Skeletal muscle cell (primary cell): ENCODE measurements around the gene PFDN6.
A peak's percentile ranks its signal among the peaks of the same experiment; 100 is the strongest.
"Not testable (repeated sequence)": the region's sequence is repeated elsewhere in the genome, so short reads cannot be mapped to it uniquely, and the experiment has no call there.

ENCODE experiments used
- DNase-seq: peaks from one replicate; pipeline ENCODE4 v3.0.0-alpha.2; 2010; ENCODE audit warnings: low read depth
- H3K4me3 ChIP-seq: 2 replicates; pipeline ENCODE4 v1.5.1; 2011; ENCODE audit warnings: low read depth, mild to moderate bottlenecking, control low read depth, low read length, moderate library complexity

Gene PFDN6

DNA sequence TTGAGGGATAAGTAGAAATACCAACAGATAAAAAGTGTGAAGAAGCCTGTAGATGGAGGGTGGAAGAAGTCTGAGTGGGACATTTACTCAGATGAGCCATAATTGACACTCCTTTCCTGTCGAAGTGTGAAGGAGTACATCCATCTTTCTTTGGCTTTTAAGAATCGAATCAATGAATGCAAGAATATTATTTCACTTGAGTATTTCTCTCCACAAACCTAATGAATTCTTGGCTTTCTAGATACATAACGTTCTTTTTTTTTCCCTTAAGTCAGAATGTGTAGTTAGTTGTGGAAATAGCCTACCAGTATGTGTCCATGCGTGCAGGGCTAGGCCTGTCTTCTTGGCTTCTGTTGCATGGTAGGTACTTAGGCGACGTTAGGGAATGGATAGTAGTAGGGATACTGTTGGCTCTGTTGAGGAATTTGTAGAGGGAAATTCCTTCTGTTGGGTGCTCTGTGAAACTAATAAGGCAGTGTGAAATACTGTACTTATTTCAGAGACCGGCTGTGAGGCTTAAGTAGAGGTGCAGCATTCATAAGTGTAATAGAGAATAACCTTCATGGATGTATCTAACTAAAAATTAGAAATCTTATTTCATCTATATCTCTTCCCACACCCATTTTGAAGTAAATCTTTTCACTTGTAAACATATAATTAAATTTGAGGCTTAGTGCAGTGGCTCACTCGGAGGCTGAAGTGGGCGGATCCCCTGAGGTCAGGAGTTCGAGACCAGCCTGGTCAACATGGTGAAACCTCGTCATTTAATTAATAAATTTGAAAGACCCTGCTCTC lies 16.1 kb upstream of the PFDN6 start:
- H3K4me3 ChIP-seq: peak overlapping the region; percentile 98
- no peak for DNase-seq

- no peak for DNase-seq
- H3K4me3 ChIP-seq: peak overlapping the region; percentile 98
Measured at GRCh38 chr6:33273924-33274902, 15.2 kb upstream of the PFDN6 start.

- not testable (repeated sequence) for DNase-seq
- peak overlapping the region; percentile 43 for H3K4me3 ChIP-seq
Measured at GRCh38 chr6:33275795-33276580, 13.4 kb upstream of the PFDN6 start.

GRCh38 chr6:33276581-33276863 lies 12.9 kb upstream of the PFDN6 start:
- peak overlapping the region; percentile 43 for H3K4me3 ChIP-seq

DNA sequence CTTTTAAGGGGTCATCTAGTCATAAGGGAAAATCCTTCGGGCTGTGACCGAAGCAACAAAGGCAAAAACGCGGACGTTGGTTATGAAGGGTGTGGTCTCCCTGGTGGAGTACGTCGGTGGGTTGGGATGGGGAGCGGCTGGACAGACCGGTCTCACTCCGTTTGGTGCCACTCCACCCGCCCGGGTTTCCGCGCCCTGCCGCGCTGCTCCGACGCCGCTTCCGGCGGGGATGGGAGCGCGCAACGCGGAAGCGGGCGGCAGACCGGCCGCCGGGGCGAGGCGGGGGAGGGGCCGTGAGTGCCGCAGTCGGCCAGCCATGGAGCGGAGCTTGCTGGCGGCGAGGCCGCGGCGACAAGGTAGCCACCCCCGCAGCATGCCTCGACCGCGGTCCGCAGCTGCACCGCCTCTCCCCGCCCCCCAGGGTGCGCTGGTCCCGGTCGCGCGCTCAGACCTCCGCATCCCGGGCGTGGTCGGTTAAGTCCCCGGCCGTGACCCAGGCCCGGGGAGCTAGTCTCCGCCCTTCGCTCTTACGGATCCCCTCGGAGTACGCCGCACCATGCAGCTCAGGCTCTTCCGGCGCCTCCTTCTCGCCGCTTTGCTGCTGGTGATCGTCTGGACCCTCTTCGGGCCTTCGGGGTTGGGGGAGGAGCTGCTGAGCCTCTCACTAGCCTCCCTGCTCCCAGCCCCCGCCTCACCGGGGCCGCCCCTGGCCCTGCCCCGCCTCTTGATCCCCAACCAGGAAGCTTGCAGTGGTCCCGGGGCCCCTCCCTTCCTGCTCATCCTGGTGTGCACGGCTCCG lies 12.3 kb upstream of the PFDN6 start, which contains the start of gene B3GALT4:
B3GALT4 (plus strand) TSS at position 260 of the 799 bp plus-strand sequence; CDS start at position 557, 297 bp downstream.
- peak within 1 kb of the TSS; percentile 43 for H3K4me3 ChIP-seq
- DNase-seq: no peak

More at GRCh38 chr6:33276581-33276863, 12.9 kb upstream of the PFDN6 start:
- no peak for DNase-seq

GRCh38 chr6:33277663-33278391 lies 11.6 kb upstream of the PFDN6 start:
- peak overlapping the region; percentile 43 for H3K4me3 ChIP-seq
- DNase-seq: no peak

DNA sequence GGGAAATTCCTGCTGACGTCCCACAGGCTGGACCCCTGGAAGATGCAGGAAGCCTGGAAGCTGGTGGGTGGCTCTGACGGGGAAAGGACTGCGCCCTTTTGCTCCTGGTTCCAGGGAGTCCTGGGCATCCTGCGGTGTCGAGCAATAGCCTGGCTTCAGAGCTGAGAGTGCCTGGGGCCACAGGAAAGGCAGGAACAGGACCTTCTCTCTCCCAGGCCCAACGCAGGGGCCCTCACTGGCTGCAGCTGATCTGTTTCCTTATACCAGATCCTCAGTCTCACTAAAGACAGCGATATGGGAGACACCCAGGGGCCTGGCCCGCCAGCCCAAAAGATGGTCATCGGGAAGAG lies 11.0 kb upstream of the PFDN6 start:
- H3K4me3 ChIP-seq: no peak overlapping the region
- DNase-seq: no peak

GRCh38 chr6:33278810-33279209 lies 10.6 kb upstream of the PFDN6 start:
- DNase-seq: no peak
- no peak overlapping the region for H3K4me3 ChIP-seq

- no peak overlapping the region for H3K4me3 ChIP-seq
Measured at GRCh38 chr6:33279257-33279695, 10.1 kb upstream of the PFDN6 start.

GRCh38 chr6:33279971-33280511 lies 9.4 kb upstream of the PFDN6 start:
- H3K4me3 ChIP-seq: no peak overlapping the region
- no peak for DNase-seq

More at GRCh38 chr6:33279257-33279695, 10.1 kb upstream of the PFDN6 start:
- no peak for DNase-seq

DNA sequence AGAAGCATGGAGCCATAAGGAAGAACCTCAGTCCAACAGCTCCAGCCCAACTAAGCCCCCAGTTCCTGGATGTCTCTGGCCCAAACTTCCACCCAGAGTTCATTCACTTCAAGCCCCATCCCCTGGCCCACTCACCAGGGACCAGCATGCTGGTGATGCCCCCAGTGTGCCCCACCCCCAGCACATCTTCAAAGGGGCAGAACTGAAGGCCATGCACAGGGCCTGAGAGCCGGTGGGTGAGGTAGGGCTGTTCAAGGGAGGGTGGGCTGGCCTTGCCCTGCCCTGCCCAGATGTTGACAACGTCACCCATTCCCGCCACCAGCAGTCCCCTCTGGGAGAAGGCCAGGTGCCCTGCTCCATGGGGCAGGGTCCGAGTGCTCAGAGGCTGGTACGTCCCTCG lies 8.9 kb upstream of the PFDN6 start:
- DNase-seq: no peak
- H3K4me3 ChIP-seq: no peak overlapping the region

DNA sequence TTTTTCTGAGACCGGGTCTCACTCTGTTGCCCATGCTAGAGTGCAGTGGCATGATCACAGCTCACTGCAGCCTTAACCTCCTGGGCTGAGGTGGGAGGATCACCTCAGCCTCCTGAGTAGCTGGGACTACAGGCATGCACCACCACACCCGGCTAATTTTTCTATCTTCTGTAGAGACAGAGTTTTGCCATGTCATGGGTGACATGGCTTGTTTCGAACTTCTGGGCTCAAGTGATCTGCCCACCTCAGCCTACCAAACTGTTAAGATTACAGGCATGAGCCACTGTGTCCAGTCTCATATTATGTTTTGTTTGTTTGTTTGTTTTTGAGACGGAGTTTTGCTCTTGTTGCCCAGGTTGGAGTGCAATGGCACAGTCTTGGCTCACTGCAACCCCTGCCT lies 4.2 kb upstream of the PFDN6 start:
- not testable (repeated sequence) for DNase-seq, H3K4me3 ChIP-seq

GRCh38 chr6:33286946-33287914 lies 2.2 kb upstream of the PFDN6 start:
- no peak for DNase-seq
- H3K4me3 ChIP-seq: no peak overlapping the region

DNA sequence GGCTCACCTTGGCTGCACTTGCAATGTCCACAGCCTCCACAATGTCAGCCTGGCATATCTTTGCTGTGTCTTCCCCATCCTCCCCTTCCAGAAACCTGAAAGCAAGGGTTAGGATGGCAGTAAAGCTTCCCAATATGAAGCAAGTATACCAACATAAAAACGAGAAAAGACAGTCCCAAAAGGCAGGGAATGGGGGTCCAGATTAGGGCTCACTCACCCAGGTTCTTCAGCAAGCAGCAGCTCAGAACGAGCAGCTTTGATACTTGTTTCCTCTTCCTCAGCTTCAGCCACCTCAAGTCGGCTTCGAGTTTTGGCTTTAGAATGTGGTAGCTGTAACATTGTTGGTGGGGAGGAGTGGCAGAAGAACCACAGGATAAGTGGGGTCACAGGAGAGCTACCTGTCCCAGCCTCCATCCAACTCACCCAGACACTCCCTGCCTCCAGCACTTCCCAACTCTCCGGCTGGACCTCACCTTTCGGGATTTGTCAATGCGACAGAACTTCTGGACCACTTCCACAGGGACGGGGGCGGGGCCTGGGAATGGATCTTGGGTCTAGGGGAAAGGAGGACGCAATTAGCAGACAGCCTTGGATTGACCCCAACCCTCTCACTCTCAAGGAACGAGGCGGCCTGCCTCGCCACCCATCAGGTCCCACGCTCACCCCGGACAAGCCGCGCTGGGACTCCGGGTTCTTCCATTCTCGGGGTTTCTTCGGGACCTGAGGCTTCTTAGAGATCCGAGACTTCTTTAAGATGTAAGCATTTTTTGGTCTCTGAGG lies 1.1 kb upstream of the PFDN6 start:
- DNase-seq: no peak
- H3K4me3 ChIP-seq: peak overlapping the region; percentile 97

- DNase-seq: no peak
- peak overlapping the region; percentile 97 for H3K4me3 ChIP-seq
Measured at GRCh38 chr6:33289784-33290315, 449 bp downstream of the PFDN6 start.

GRCh38 chr6:33290459-33290858 lies 1.1 kb downstream of the PFDN6 start:
- peak overlapping the region; percentile 97 for H3K4me3 ChIP-seq
- no peak for DNase-seq
